Measurements from ENCODE around the gene CREBRF.
"Not testable (repeated sequence)": the region's sequence is repeated elsewhere in the genome, so short reads cannot be mapped to it uniquely, and the experiment has no call there.

GRCh38 chr5:173154619-173155018 is 98.5 kb downstream of the CREBRF start:
- not testable (repeated sequence) for TF ChIP-seq CTCF, POLR2AphosphoS5 (IDR thresholded peaks at IDR 0.05)

Measured in breast epithelium (tissue), 3 donors.